Activated B cell treated with CpG ODN at 0.5 μM for 24 hours (primary cell): ENCODE measurements around the gene MCC. TPM values are rescaled to one million over a fixed set of nuclear protein-coding genes. Genes with fewer than 3 reads are reported as not detected.

Experiments
- ATAC-seq: fragments of 200-7000 bp; cut with Tn5 transposase; one replicate; pipeline ENCODE4 v1.10.0; 2021; ENCODE audit warnings: low read depth, mild to moderate bottlenecking, moderate library complexity
- CTCF ChIA-PET: fragments of 350-600 bp; sonication (Branson Sonifier 250); formaldehyde crosslinking; loops from one replicate; lab custom pipeline; 2021; ENCODE audit warnings: antibody characterized with exemption; lab: Charles Lee
- POLR2A ChIA-PET: fragments of 350-600 bp; sonication (Branson Sonifier 250); formaldehyde crosslinking; loops from one replicate; lab custom pipeline; 2021; ENCODE audit warnings: antibody characterized with exemption; lab: Charles Lee
- DNase-seq: peaks from one replicate; pipeline ENCODE4 v3.0.0; 2022
- H3K27ac Mint-ChIP-seq: one replicate; pipeline ENCODE4 v1.8.0; 2020; ENCODE audit warnings: mixed read lengths
- H3K27me3 Mint-ChIP-seq: one replicate; pipeline ENCODE4 v1.8.0; 2021; ENCODE audit warnings: mixed read lengths
- H3K36me3 Mint-ChIP-seq: one replicate; pipeline ENCODE4 v1.8.0; 2021; ENCODE audit warnings: low read depth, mixed read lengths
- H3K4me1 Mint-ChIP-seq: one replicate; pipeline ENCODE4 v1.8.0; 2021; ENCODE audit warnings: mixed read lengths
- H3K4me3 Mint-ChIP-seq: one replicate; pipeline ENCODE4 v1.8.0; 2020; ENCODE audit warnings: mild to moderate bottlenecking, mixed read lengths
- H3K9me3 Mint-ChIP-seq: one replicate; pipeline ENCODE4 v1.8.0; 2020; ENCODE audit warnings: mixed read lengths
- CTCF ChIP-seq: fragments of 200-600 bp; IDR thresholded peaks from one replicate; pipeline ENCODE4 v1.8.0; 2022; ENCODE audit warnings: antibody characterized with exemption, mild to moderate bottlenecking
- intact Hi-C: fragments of 100-400 bp; cut with micrococcal nuclease; formaldehyde crosslinking; loops from one replicate; pipeline ENCODE4 v1.15.1; 2024
- total RNA-seq: library from RNA; stranded (reverse); gene quantifications from 2 replicates; pipeline ENCODE4 v1.2.3, GENCODE V29; 2022

The MCC gene
- total RNA-seq, 1 donor from 2014 or later, result 0.22 TPM

GRCh38 chr5:112983363-112983762, 504.9 kb downstream of the MCC start:
- ChIA-PET POLR2A (no interaction called here), CTCF (interaction anchor here (2.6 kb wide), 1 partner anchor 13 kb away, joined by 9 read pairs; no protein-coding TSS in a partner anchor)
- H3K9me3 Mint-ChIP-seq, result no peaks in the 10 kb centered on the region
- no peak for TF ChIP-seq CTCF
- H3K4me3 Mint-ChIP-seq, result no peak overlapping the region
- H3K4me1 Mint-ChIP-seq, result peaks cover 45% of the 10 kb centered on the region
- DNase-seq (no peak), ATAC-seq (no peak)
- peaks cover 47% of the 10 kb centered on the region for H3K36me3 Mint-ChIP-seq
- H3K27me3 Mint-ChIP-seq, result no peaks in the 10 kb centered on the region
- intact Hi-C loops, result no loop called here
- no peak overlapping the region for H3K27ac Mint-ChIP-seq

- POLR2A ChIA-PET, result no interaction called here
- H3K27ac Mint-ChIP-seq, result no peak overlapping the region
- TF ChIP-seq CTCF, result no peak
- DNase-seq (no peak), ATAC-seq (no peak)
- no peaks in the 10 kb centered on the region for H3K9me3 Mint-ChIP-seq
- H3K36me3 Mint-ChIP-seq, result peaks cover 47% of the 10 kb centered on the region
- CTCF ChIA-PET, result interaction anchor here (1.0 to 3.5 kb wide), 3 partner anchors 16 to 534 kb away, joined by 3 to 22 read pairs (median 5); partner anchors contain the start of gene YTHDC2
- intact Hi-C loops, result loop anchor here (5.0 kb wide), 1 partner anchor 457 kb away; no protein-coding TSS in a partner anchor
- H3K4me3 Mint-ChIP-seq, result no peak overlapping the region
- peaks cover 71% of the 10 kb centered on the region for H3K4me1 Mint-ChIP-seq
- H3K27me3 Mint-ChIP-seq, result no peaks in the 10 kb centered on the region
Measured at GRCh38 chr5:112979723-112980122, 508.5 kb downstream of the MCC start.

- DNase-seq (no peak), ATAC-seq (no peak)
- peaks cover 38% of the 10 kb centered on the region for H3K36me3 Mint-ChIP-seq
- no peaks in the 10 kb centered on the region for H3K27me3 Mint-ChIP-seq
- intact Hi-C loops, result loop anchor here (5.0 kb wide), 1 partner anchor 457 kb away; no protein-coding TSS in a partner anchor
- ChIA-PET POLR2A (interaction anchor here (0.8 kb wide), 1 partner anchor 118 kb away, joined by 5 read pairs; the partner anchor contains the start of gene SRP19), CTCF (interaction anchor here (1.0 to 3.5 kb wide), 3 partner anchors 17 to 535 kb away, joined by 3 to 22 read pairs (median 5); partner anchors contain the start of gene YTHDC2)
- no peak for TF ChIP-seq CTCF
- H3K27ac Mint-ChIP-seq, result no peak overlapping the region
- H3K4me3 Mint-ChIP-seq, result no peak overlapping the region
- H3K9me3 Mint-ChIP-seq, result no peaks in the 10 kb centered on the region
- H3K4me1 Mint-ChIP-seq, result peaks cover 64% of the 10 kb centered on the region
Measured at GRCh38 chr5:112978836-112979235, 509.4 kb downstream of the MCC start.

- CTCF ChIA-PET, result no interaction called here
- H3K36me3 Mint-ChIP-seq, result peaks cover 25% of the 10 kb centered on the region
- no peak for DNase-seq
- peaks cover 54% of the 10 kb centered on the region for H3K4me1 Mint-ChIP-seq
- POLR2A ChIA-PET, result no interaction called here
- H3K27me3 Mint-ChIP-seq, result no peaks in the 10 kb centered on the region
- H3K9me3 Mint-ChIP-seq, result no peaks in the 10 kb centered on the region
- intact Hi-C loops, result loop anchor here (2.0 to 5.0 kb wide), 4 partner anchors 271 to 1465 kb away; partner anchors contain the start of gene STARD4
- H3K27ac Mint-ChIP-seq, result peak overlapping the region; percentile 96
- peak overlapping the region; percentile 100 for H3K4me3 Mint-ChIP-seq
- no peak for TF ChIP-seq CTCF
- ATAC-seq, result no peak
Measured at GRCh38 chr5:112977440-112977861, 510.8 kb downstream of the MCC start.
